ENCODE data around the gene DYNC1LI1. TPM values are rescaled to one million over a fixed set of nuclear protein-coding genes. Genes with fewer than 3 reads are reported as not detected.

Gene DYNC1LI1
- total RNA-seq, 2 donors from 2014 or later = 41.6 to 42.5 TPM

GRCh38 chr3:32571192-32571485 is 481 bp upstream of the DYNC1LI1 start:
- DNase-seq = no peak
- H3K27ac ChIP-seq (ENCODE audit: low read depth, low read length) = peak overlapping the region; percentile 99
- no peak for TF ChIP-seq CTCF (conservative IDR thresholded peaks at IDR 0.05)
- no peaks in the 10 kb centered on the region for H3K9me3 ChIP-seq (ENCODE audit: control insufficient read depth, low read length)
- peaks cover 9% of the 10 kb centered on the region for H3K27me3 ChIP-seq (ENCODE audit: control insufficient read depth, insufficient read depth, low read length, poor library complexity, severe bottlenecking)
- peak overlapping the region; percentile 91 for H3K4me3 ChIP-seq (ENCODE audit: low read length)
- peak overlapping the region; percentile 86 for H3K9ac ChIP-seq (ENCODE audit: extremely low read depth, low read length, poor library complexity, severe bottlenecking)
- H3K4me1 ChIP-seq (ENCODE audit: control insufficient read depth, insufficient read depth, low read length) = peaks cover 8% of the 10 kb centered on the region
- H3K36me3 Mint-ChIP-seq (ENCODE audit: low read depth) = peaks cover 8% of the 10 kb centered on the region
- peaks cover 24% of the 10 kb centered on the region for H3K4me1 Mint-ChIP-seq
- H3K4me3 Mint-ChIP-seq = peak overlapping the region; percentile 82
- H3K27ac Mint-ChIP-seq = peak overlapping the region; percentile 96
- H3K9me3 Mint-ChIP-seq = no peaks in the 10 kb centered on the region
- no peaks in the 10 kb centered on the region for H3K27me3 Mint-ChIP-seq (ENCODE audit: insufficient read depth)
- 2% methylated on average over 12 to 14 of the region's 14 CpGs for WGBS, 2 experiments (ENCODE audit: insufficient coverage in 1 of 2, insufficient read length in 1 of 2)
- peaks cover 8% of the 10 kb centered on the region for H3K36me3 ChIP-seq (ENCODE audit: control insufficient read depth, insufficient read depth, low read length)

DNA sequence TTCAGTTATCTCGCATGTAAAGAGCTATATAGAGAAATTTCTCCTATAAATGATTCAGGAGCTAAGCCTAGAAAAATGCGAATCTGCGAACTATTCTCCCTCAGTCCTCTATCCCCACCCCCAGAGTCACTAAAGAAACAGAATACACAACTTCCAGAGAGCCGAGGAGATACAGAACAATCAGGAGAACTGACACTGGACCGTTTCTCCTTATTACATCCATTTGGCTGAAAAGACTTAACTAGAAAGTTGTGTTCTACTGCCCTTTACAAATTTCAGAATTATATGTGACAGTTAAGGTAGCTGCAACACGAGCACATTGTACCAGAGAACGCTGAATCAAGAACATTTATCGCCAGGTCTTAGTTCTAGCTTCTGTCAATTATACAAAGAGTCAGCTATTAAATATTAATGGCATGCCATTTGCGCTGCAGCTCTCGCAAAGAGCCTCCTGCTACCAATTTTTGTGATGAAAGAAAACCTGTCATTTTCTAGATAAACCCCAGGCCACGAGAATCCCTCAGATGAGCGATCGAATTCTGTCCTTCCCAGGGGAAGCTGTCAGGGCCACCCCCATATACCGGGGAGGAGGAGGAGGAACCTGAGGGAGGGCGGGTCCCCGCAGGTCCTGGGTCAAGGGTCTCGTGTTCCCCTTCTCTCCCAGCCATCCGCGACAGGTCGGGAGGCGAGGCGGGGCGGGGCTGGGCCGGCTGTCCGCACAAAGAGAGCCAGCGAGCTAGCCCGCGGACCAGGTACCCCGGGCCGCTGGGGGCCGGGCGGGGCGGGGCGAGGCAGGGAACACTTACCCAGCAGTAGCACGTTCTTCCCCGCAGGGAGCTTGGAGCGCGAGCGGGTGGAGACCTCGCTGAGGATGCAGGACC is 878 bp downstream of the DYNC1LI1 start:
- Mint-ChIP-seq H3K4me1 (peaks cover 24% of the 10 kb centered on the region), H3K4me3 (peak overlapping the region; percentile 82), H3K36me3 (ENCODE audit: low read depth) (peaks cover 15% of the 10 kb centered on the region), H3K9me3 (no peaks in the 10 kb centered on the region), H3K27ac (peak overlapping the region; percentile 92), H3K27me3 (ENCODE audit: insufficient read depth) (no peaks in the 10 kb centered on the region)
- DNase-seq = peak; percentile 95
- peaks cover 8% of the 10 kb centered on the region for H3K4me1 ChIP-seq (ENCODE audit: control insufficient read depth, insufficient read depth, low read length)
- no peak for TF ChIP-seq CTCF (conservative IDR thresholded peaks at IDR 0.05)
- peak overlapping the region; percentile 91 for H3K4me3 ChIP-seq (ENCODE audit: low read length)
- WGBS, 2 experiments (ENCODE audit: insufficient coverage in 1 of 2, insufficient read length in 1 of 2) = 2 to 7% methylated on average over 11 to 40 of the region's 40 CpGs
- H3K27me3 ChIP-seq (ENCODE audit: control insufficient read depth, insufficient read depth, low read length, poor library complexity, severe bottlenecking) = no peaks in the 10 kb centered on the region
- peaks cover 21% of the 10 kb centered on the region for H3K36me3 ChIP-seq (ENCODE audit: control insufficient read depth, insufficient read depth, low read length)
- peak overlapping the region; percentile 99 for H3K27ac ChIP-seq (ENCODE audit: low read depth, low read length)
- H3K9ac ChIP-seq (ENCODE audit: extremely low read depth, low read length, poor library complexity, severe bottlenecking) = peak overlapping the region; percentile 86
- no peaks in the 10 kb centered on the region for H3K9me3 ChIP-seq (ENCODE audit: control insufficient read depth, low read length)

DNA sequence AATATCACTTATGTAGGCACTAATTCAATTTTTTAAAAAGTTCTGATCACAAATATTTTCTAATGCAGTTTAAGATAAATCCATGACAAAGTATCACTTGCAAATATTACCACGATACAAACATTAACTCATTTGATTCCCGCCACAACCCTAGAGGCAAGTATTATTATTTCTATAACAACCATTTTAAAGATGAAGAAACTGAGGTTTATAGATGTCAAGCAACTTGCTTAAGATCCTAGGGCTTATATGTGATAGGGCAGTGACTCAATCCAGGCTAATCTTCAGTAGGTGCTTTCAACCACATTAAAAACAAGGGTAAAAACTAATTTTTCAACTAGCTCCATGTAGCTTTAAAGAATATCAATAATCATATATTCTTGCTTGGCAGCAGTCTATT is 1.7 kb downstream of the DYNC1LI1 start:
- Mint-ChIP-seq H3K4me1 (peaks cover 22% of the 10 kb centered on the region), H3K27ac (no peak overlapping the region), H3K36me3 (ENCODE audit: low read depth) (peaks cover 15% of the 10 kb centered on the region), H3K9me3 (no peaks in the 10 kb centered on the region), H3K27me3 (ENCODE audit: insufficient read depth) (no peaks in the 10 kb centered on the region), H3K4me3 (peak overlapping the region; percentile 82)
- whole genome bisulfite sequencing, 2 experiments (ENCODE audit: insufficient coverage in 1 of 2, insufficient read length in 1 of 2) = 83% methylated on average over 2 of the region's 2 CpGs; no CpG with 5 or more reads in 1 of the 2 experiments
- Histone ChIP-seq H3K27ac (ENCODE audit: low read depth, low read length) (no peak overlapping the region), H3K36me3 (ENCODE audit: control insufficient read depth, insufficient read depth, low read length) (peaks cover 22% of the 10 kb centered on the region), H3K9ac (ENCODE audit: extremely low read depth, low read length, poor library complexity, severe bottlenecking) (no peak overlapping the region), H3K27me3 (ENCODE audit: control insufficient read depth, insufficient read depth, low read length, poor library complexity, severe bottlenecking) (no peaks in the 10 kb centered on the region), H3K4me3 (ENCODE audit: low read length) (peak overlapping the region; percentile 91), H3K9me3 (ENCODE audit: control insufficient read depth, low read length) (no peaks in the 10 kb centered on the region), H3K4me1 (ENCODE audit: control insufficient read depth, insufficient read depth, low read length) (peaks cover 4% of the 10 kb centered on the region)
- TF ChIP-seq CTCF (conservative IDR thresholded peaks at IDR 0.05) = no peak
- no peak for DNase-seq

Measured in endodermal cell (in vitro differentiated cells).